HFFc6 (cell line): ENCODE data around the gene BANK1. TPM values are rescaled to one million over a fixed set of nuclear protein-coding genes. Genes with fewer than 3 reads are reported as not detected.

Experiments used
- DNase-seq: peaks from one replicate; pipeline ENCODE4 v3.0.0-alpha.2; 2018
- H3K27ac Mint-ChIP-seq: 2 replicates; pipeline ENCODE4 v1.8.0; 2020; ENCODE audit warnings: mild to moderate bottlenecking, mixed read lengths
- H3K27me3 Mint-ChIP-seq: 2 replicates; pipeline ENCODE4 v1.8.0; 2021; ENCODE audit warnings: mild to moderate bottlenecking, moderate library complexity, mixed read lengths; ENCODE audit not compliant: insufficient read depth
- H3K36me3 Mint-ChIP-seq: 2 replicates; pipeline ENCODE4 v1.8.0; 2021; ENCODE audit warnings: low read depth, mixed read lengths
- H3K4me1 Mint-ChIP-seq: 2 replicates; pipeline ENCODE4 v1.8.0; 2020; ENCODE audit warnings: low read depth, mixed read lengths
- H3K4me3 Mint-ChIP-seq: 2 replicates; pipeline ENCODE4 v1.8.0; 2020; ENCODE audit warnings: mild to moderate bottlenecking, moderate library complexity, mixed read lengths
- H3K9me3 Mint-ChIP-seq: 2 replicates; pipeline ENCODE4 v1.8.0; 2020; ENCODE audit warnings: mild to moderate bottlenecking, mixed read lengths
- total RNA-seq, 6 experiments: library from RNA; stranded (reverse); fragmentation: NEBNext Ultra II Directional; extraction: Animal tissue kit (Norgen Biotek cat#: 25700); gene quantifications; 2 replicates in 1 of 6; 3 replicates in 5 of 6; pipeline ENCODE4 v1.2.3, GENCODE V29; 2021
- TF ChIP-seq, protein P1 (sequence below): fragments of 200-600 bp; sonication (generic); IDR thresholded peaks from 2 replicates; pipeline ENCODE4 v1.5.0; 2021; ENCODE audit warnings: antibody characterized with exemption, mild to moderate bottlenecking

BANK1 gene
- total RNA-seq, 6 experiments from 2014 or later = 0.14 to 0.28 (median 0.17) TPM; not detected in 3

DNA sequence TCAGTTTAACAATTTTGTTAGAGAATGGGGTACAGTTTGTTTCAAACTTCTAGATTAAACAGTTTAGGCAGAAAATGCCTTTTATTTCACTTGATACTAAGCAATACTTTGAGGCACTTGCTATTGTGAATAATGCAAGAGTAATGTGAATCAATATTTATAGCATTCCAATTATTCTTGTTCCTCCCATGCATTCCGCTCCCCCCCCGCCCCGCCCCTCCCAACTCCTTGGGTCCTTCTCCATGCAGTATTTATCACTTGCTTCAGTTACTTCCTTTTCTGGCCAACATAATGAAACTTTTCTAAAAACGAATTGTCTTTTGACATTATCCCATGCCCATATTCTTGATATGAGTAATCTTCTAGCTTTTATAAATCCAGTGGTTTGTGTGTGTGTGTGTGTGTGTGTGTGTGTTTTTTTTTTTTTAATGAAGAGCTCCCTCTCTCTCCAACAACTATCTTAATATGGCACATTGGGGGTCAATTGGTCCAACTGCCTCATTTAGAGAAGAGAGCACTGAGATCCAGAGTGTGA, 1.6 kb downstream of the BANK1 start:
- H3K27ac Mint-ChIP-seq = no peak overlapping the region

DNA sequence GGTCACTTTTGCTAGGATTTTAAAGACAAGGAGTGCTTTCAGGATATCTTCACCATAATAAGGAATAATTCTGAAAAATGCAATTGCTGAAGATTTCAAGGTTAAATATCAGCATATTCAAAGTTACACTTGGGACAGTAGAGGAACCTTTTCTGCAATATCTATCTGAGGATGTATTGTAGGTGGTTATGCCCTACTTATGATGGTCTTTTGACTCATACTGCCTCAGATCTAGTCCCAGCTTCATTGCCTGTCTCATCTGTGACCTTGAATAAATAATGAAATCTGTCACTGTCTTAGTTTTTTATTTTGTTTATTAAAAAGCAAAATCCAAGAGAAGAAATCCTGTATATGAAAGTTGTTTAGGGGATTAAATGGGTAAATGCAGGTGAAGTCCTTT, 2.9 kb downstream of the BANK1 start:
- H3K27me3 Mint-ChIP-seq = peaks cover 5% of the 10 kb centered on the region; the same call in 1 of the 2 replicates
- H3K27ac Mint-ChIP-seq = no peak overlapping the region
- peaks cover 12% of the 10 kb centered on the region; the same call in 1 of the 2 replicates for H3K4me1 Mint-ChIP-seq
- no peaks in the 10 kb centered on the region; the same call in 1 of the 2 replicates for H3K9me3 Mint-ChIP-seq
- DNase-seq = no peak
- H3K4me3 Mint-ChIP-seq = no peak overlapping the region
- TF ChIP-seq, protein P1, sequence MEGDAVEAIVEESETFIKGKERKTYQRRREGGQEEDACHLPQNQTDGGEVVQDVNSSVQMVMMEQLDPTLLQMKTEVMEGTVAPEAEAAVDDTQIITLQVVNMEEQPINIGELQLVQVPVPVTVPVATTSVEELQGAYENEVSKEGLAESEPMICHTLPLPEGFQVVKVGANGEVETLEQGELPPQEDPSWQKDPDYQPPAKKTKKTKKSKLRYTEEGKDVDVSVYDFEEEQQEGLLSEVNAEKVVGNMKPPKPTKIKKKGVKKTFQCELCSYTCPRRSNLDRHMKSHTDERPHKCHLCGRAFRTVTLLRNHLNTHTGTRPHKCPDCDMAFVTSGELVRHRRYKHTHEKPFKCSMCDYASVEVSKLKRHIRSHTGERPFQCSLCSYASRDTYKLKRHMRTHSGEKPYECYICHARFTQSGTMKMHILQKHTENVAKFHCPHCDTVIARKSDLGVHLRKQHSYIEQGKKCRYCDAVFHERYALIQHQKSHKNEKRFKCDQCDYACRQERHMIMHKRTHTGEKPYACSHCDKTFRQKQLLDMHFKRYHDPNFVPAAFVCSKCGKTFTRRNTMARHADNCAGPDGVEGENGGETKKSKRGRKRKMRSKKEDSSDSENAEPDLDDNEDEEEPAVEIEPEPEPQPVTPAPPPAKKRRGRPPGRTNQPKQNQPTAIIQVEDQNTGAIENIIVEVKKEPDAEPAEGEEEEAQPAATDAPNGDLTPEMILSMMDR = no peak
- H3K36me3 Mint-ChIP-seq = no peaks in the 10 kb centered on the region

More for the DNA sequence above, 1.6 kb downstream of the BANK1 start:
- no peak for DNase-seq
- H3K4me3 Mint-ChIP-seq = no peak overlapping the region
- H3K4me1 Mint-ChIP-seq = peaks cover 12% of the 10 kb centered on the region; the same call in 1 of the 2 replicates
- H3K9me3 Mint-ChIP-seq = no peaks in the 10 kb centered on the region
- peaks cover 5% of the 10 kb centered on the region; the same call in 1 of the 2 replicates for H3K27me3 Mint-ChIP-seq
- no peaks in the 10 kb centered on the region for H3K36me3 Mint-ChIP-seq
- TF ChIP-seq, protein P1 = no peak

DNA sequence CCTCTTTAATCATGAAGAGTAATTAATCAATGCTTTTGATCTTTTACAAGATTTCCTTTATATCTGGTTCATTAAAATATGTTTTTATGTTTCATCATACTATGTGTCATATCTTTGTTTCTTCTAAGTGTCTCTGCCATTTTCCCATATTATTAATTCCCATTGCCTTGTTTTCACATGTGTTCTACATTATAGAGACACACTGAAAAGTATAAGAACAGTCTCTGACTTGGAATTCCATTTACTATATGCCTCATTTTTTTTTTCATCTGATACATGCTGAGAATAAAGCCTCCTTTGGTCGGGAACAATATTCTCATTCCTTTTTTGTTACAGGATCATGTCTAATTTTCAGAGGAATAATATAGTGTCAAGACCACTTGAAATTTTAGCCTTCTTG, 4.3 kb downstream of the BANK1 start:
- H3K4me1 Mint-ChIP-seq = peaks cover 12% of the 10 kb centered on the region; the same call in 1 of the 2 replicates
- no peak for DNase-seq
- H3K4me3 Mint-ChIP-seq = no peak overlapping the region
- peaks cover 3% of the 10 kb centered on the region; the same call in 1 of the 2 replicates for H3K9me3 Mint-ChIP-seq
- TF ChIP-seq, protein P1 = no peak
- H3K36me3 Mint-ChIP-seq = no peaks in the 10 kb centered on the region
- H3K27ac Mint-ChIP-seq = no peak overlapping the region
- peaks cover 5% of the 10 kb centered on the region; the same call in 1 of the 2 replicates for H3K27me3 Mint-ChIP-seq

DNA sequence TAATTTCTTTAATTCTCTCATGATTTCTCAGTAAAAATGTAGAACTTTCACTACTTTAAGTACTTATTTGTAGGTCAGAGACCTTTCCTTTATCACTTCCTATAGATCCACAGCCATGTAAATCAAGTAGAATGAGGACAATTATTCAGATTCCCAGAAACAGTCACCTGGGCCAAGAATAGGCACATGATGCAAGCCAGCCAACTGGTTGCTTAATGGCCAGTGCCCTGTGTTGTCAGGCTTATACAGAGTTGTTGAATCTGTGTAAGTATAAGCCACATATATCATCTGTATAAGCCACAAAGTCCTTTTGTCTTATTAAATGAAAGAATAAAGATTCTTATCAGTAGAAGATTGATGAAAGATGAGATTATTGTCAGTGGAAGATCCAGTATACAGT, 5.2 kb downstream of the BANK1 start:
- Mint-ChIP-seq H3K4me1 (peaks cover 6% of the 10 kb centered on the region; the same call in 1 of the 2 replicates), H3K27ac (no peak overlapping the region), H3K27me3 (peaks cover 3% of the 10 kb centered on the region; the same call in 1 of the 2 replicates), H3K9me3 (peaks cover 7% of the 10 kb centered on the region; the same call in 1 of the 2 replicates), H3K36me3 (no peaks in the 10 kb centered on the region), H3K4me3 (no peak overlapping the region)
- no peak for DNase-seq
- TF ChIP-seq, protein P1 = no peak

DNA sequence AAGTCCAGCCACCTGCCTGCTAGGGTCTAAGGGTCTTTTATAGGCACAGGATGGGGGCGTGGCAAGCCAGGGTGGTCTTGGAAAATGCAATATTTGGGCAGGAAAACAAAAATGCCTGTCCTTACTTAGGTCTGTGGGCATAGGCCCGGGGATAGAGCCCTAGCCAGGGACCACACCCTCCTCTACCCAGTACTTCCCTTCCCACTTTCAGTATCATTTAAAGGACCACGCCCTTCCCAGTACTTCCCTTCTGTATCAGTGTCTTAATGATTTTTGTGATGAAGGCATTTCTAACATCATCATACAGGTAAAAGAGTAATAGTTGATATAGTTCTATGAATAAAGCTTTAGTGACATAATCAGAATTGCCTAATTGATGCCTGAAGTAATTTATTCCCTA, 11.4 kb downstream of the BANK1 start:
- Mint-ChIP-seq H3K36me3 (no peaks in the 10 kb centered on the region), H3K4me3 (no peak overlapping the region), H3K27ac (no peak overlapping the region), H3K4me1 (no peaks in the 10 kb centered on the region), H3K27me3 (no peaks in the 10 kb centered on the region; the same call in 1 of the 2 replicates), H3K9me3 (peaks cover 7% of the 10 kb centered on the region)
- TF ChIP-seq, protein P1 = no peak
- DNase-seq = no peak
